Aorta (tissue), 5 donors: ENCODE results near the gene MTG1. TPM values are rescaled to one million over a fixed set of nuclear protein-coding genes. Genes with fewer than 3 reads are reported as not detected.
"Not testable (repeated sequence)": the region's sequence is repeated elsewhere in the genome, so short reads cannot be mapped to it uniquely, and the experiment has no call there.

Experiments
- ATAC-seq: fragments of 200-7000 bp; cut with Tn5 transposase; one replicate; pipeline ENCODE4 v1.9.1; 2022; ENCODE audit warnings: moderate library complexity; ENCODE audit not compliant: low FRiP score
- DNase-seq, 2 donors: peaks; one replicate each; pipeline ENCODE4 v3.0.0-alpha.2; 2020
- H3K27ac ChIP-seq, 2 donors: one replicate each; pipeline ENCODE4 v1.5.1; 2013; ENCODE audit warnings: low read length in 2 of 2, mild to moderate bottlenecking in 2 of 2, moderate library complexity in 2 of 2, control low read depth in 1 of 2, inconsistent platforms in 1 of 2, low read depth in 1 of 2
- H3K27me3 ChIP-seq, 2 donors: one replicate each; pipeline ENCODE4 v1.6.1; 2013; ENCODE audit warnings: control low read depth in 1 of 2, low read length in 1 of 2, mild to moderate bottlenecking in 1 of 2, moderate library complexity in 1 of 2; ENCODE audit not compliant: insufficient read depth in 2 of 2, control insufficient read depth in 1 of 2
- H3K36me3 ChIP-seq, 2 donors: one replicate each; pipeline ENCODE4 v1.6.1; 2013; ENCODE audit warnings: control low read depth in 1 of 2, low read length in 1 of 2, mild to moderate bottlenecking in 1 of 2; ENCODE audit not compliant: insufficient read depth in 2 of 2, control insufficient read depth in 1 of 2
- H3K4me1 ChIP-seq, 2 donors: one replicate each; pipeline ENCODE4 v1.6.1; 2013; ENCODE audit warnings: low read length in 2 of 2, control low read depth in 1 of 2, mild to moderate bottlenecking in 1 of 2, moderate library complexity in 1 of 2; ENCODE audit not compliant: insufficient read depth in 2 of 2, control insufficient read depth in 1 of 2
- H3K4me3 ChIP-seq, 2 donors: one replicate each; pipeline ENCODE4 v1.5.1; 2013; ENCODE audit warnings: low read length in 2 of 2, control low read depth in 1 of 2, mild to moderate bottlenecking in 1 of 2
- H3K9me3 ChIP-seq: one replicate; pipeline ENCODE4 v1.6.1; 2013; ENCODE audit warnings: mild to moderate bottlenecking, low read length; ENCODE audit not compliant: control insufficient read depth
- WGBS, 2 donors: extraction: QIAGEN DNeasy Blood & Tissue Kit; methylation state at CpG; one replicate each; pipeline ENCODE4 v1.1.7; 2013; 5-methylcytosine and 5-hydroxymethylcytosine counted together
- intact Hi-C, 2 donors: fragments of 100-400 bp; cut with DNase I; formaldehyde crosslinking; loops; one replicate each; pipeline versions ENCODE4 v1.14.2 to v1.15.0; 2022
- polyA plus RNA-seq, 2 donors: library from polyadenylated mRNA; stranded (reverse); fragments of 200-250 nt; gene quantifications; one replicate each; pipeline ENCODE4 v1.2.3, GENCODE V29; 2013
- total RNA-seq, 2 donors: library from RNA; stranded (reverse); fragmentation: NEBNext Ultra II Directional; extraction: Animal tissue kit (Norgen Biotek cat#: 25700); gene quantifications; one replicate each; pipeline ENCODE4 v1.2.1, GENCODE V29; 2021
- donor health status: healthy with polysubstance abuse.
- donor health status: Bipolar disorder and iron deficiency.
- donor health status: DM: no; HTN: no; CAD: no.
- donor health status: DM: no; HTN: no; CAD: no.
- donor health status: DM: yes; HTN: yes; CAD: no.

MTG1 gene
- total and polyA plus RNA-seq, 4 donors = 13.1 to 39.3 (median 31.0) TPM

GRCh38 chr10:133412381-133412711 lies 18.4 kb downstream of the MTG1 start:
- no peak for ATAC-seq
- no peak overlapping the region for H3K4me3 ChIP-seq
- H3K27me3 ChIP-seq = no peaks in the 10 kb centered on the region
- no peaks in the 10 kb centered on the region for H3K9me3 ChIP-seq
- H3K36me3 ChIP-seq = no peaks in the 10 kb centered on the region
- no peak for DNase-seq
- H3K4me1 ChIP-seq = no peaks in the 10 kb centered on the region
- no peak overlapping the region for H3K27ac ChIP-seq
- intact Hi-C loops = no loop called here

GRCh38 chr10:133414401-133414800 lies 20.4 kb downstream of the MTG1 start:
- WGBS, 2 donors = 98 to 99% methylated on average over 22 of the region's 23 CpGs
- H3K4me1 ChIP-seq, H3K27ac ChIP-seq, H3K4me3 ChIP-seq, H3K9me3 ChIP-seq, H3K36me3 ChIP-seq, DNase-seq, ATAC-seq, H3K27me3 ChIP-seq, intact Hi-C loops: not testable (repeated sequence)

GRCh38 chr10:133415752-133416151 lies 21.8 kb downstream of the MTG1 start:
- Histone ChIP-seq H3K36me3 (peaks cover 0 to 2% of the 10 kb centered on the region in 2 donors), H3K4me1 (no peaks in the 10 kb centered on the region)
- peak in 1 of 2 donors; percentile 57 for DNase-seq

GRCh38 chr10:133418289-133418993 lies 24.5 kb downstream of the MTG1 start:
- WGBS, 2 donors = 95 to 96% methylated on average over 14 of the region's 14 CpGs
- no peak overlapping the region for H3K27ac ChIP-seq
- peak in 1 of 2 donors; percentile 58 for DNase-seq
- H3K4me3 ChIP-seq = no peak overlapping the region
- no peak for ATAC-seq
- peaks cover 0 to under 1% of the 10 kb centered on the region in 2 donors for H3K27me3 ChIP-seq
- no peaks in the 10 kb centered on the region for H3K9me3 ChIP-seq
- H3K36me3 ChIP-seq = peaks cover 0 to 2% of the 10 kb centered on the region in 2 donors
- intact Hi-C loops = no loop called here
- H3K4me1 ChIP-seq = no peaks in the 10 kb centered on the region

More at GRCh38 chr10:133415752-133416151, 21.8 kb downstream of the MTG1 start:
- H3K4me3 ChIP-seq = no peak overlapping the region
- no peaks in the 10 kb centered on the region for H3K9me3 ChIP-seq
- 94 to 98% methylated on average over 25 of the region's 25 CpGs for WGBS, 2 donors
- H3K27ac ChIP-seq = no peak overlapping the region
- intact Hi-C loops = no loop called here
- H3K27me3 ChIP-seq = no peaks in the 10 kb centered on the region
- no peak for ATAC-seq

- Histone ChIP-seq H3K27me3 (peaks cover 0 to 2% of the 10 kb centered on the region in 2 donors), H3K4me1 (no peaks in the 10 kb centered on the region), H3K36me3 (peaks cover 0 to 2% of the 10 kb centered on the region in 2 donors), H3K27ac (no peak overlapping the region), H3K4me3 (no peak overlapping the region), H3K9me3 (no peaks in the 10 kb centered on the region)
- intact Hi-C loops = no loop called here
- peak; percentile 21 for ATAC-seq
- DNase-seq = peak in 1 of 2 donors; percentile 73
- WGBS, 2 donors = 94 to 96% methylated on average over 34 of the region's 34 CpGs
These were observed 25.4 kb downstream of the MTG1 start for GRCh38 chr10:133419211-133419950.

- H3K36me3 ChIP-seq = peaks cover 0 to 2% of the 10 kb centered on the region in 2 donors
- H3K9me3 ChIP-seq = no peaks in the 10 kb centered on the region
- H3K27ac ChIP-seq = no peak overlapping the region
- H3K4me3 ChIP-seq = no peak overlapping the region
- peaks cover 0 to 2% of the 10 kb centered on the region in 2 donors for H3K27me3 ChIP-seq
- DNase-seq (peak in 1 of 2 donors; percentile 58), ATAC-seq (no peak)
- no peaks in the 10 kb centered on the region for H3K4me1 ChIP-seq
- WGBS, 2 donors = 92 to 93% methylated on average over 17 of the region's 17 CpGs
- intact Hi-C loops = no loop called here
These were observed 26.1 kb downstream of the MTG1 start for GRCh38 chr10:133420028-133420427.

GRCh38 chr10:133420579-133420978 lies 26.6 kb downstream of the MTG1 start:
- WGBS, 2 donors = 85 to 96% methylated on average over 6 of the region's 6 CpGs
- ATAC-seq = no peak
- Histone ChIP-seq H3K27ac (no peak overlapping the region), H3K9me3 (no peaks in the 10 kb centered on the region), H3K27me3 (peaks cover 0 to 2% of the 10 kb centered on the region in 2 donors), H3K4me3 (no peak overlapping the region), H3K4me1 (no peaks in the 10 kb centered on the region), H3K36me3 (peaks cover 0 to 2% of the 10 kb centered on the region in 2 donors)
- peak in 1 of 2 donors; percentile 69 for DNase-seq
- intact Hi-C loops = no loop called here

- H3K27ac ChIP-seq = no peak overlapping the region
- H3K4me1 ChIP-seq = no peaks in the 10 kb centered on the region
- intact Hi-C loops = no loop called here
- peak in 1 of 2 donors; percentile 65 for DNase-seq
- H3K4me3 ChIP-seq = no peak overlapping the region
- peaks cover 0 to 2% of the 10 kb centered on the region in 2 donors for H3K36me3 ChIP-seq
- H3K9me3 ChIP-seq = no peaks in the 10 kb centered on the region
- ATAC-seq = peak; percentile 17
- peaks cover 0 to 2% of the 10 kb centered on the region in 2 donors for H3K27me3 ChIP-seq
- whole genome bisulfite sequencing, 2 donors = 67 to 74% methylated on average over 16 to 17 of the region's 17 CpGs
These were observed 27.6 kb downstream of the MTG1 start for GRCh38 chr10:133421336-133422222.
